ENCODE results near the gene C10orf90.

The C10orf90 gene

DNA sequence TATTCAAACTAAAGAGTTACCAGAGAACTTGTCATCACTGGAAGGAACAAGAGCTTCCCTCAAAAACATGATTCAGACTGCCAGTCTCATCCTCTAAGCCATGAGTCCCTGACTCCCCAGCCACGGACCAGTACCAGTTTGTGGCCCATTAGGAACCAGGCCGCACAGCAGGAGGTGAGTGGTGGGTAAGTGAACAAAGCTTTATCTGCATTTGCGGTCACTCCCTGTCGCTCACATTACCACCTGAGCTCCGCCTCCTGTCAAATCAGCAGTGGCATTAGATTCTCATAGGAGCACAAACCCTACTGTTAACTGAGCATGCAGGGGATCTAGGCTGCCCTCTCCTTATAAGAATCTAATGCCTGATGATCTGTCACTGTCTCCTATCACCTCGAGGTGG is 42.2 kb upstream of the C10orf90 start:
- TF ChIP-seq, protein P1, sequence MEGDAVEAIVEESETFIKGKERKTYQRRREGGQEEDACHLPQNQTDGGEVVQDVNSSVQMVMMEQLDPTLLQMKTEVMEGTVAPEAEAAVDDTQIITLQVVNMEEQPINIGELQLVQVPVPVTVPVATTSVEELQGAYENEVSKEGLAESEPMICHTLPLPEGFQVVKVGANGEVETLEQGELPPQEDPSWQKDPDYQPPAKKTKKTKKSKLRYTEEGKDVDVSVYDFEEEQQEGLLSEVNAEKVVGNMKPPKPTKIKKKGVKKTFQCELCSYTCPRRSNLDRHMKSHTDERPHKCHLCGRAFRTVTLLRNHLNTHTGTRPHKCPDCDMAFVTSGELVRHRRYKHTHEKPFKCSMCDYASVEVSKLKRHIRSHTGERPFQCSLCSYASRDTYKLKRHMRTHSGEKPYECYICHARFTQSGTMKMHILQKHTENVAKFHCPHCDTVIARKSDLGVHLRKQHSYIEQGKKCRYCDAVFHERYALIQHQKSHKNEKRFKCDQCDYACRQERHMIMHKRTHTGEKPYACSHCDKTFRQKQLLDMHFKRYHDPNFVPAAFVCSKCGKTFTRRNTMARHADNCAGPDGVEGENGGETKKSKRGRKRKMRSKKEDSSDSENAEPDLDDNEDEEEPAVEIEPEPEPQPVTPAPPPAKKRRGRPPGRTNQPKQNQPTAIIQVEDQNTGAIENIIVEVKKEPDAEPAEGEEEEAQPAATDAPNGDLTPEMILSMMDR (conservative IDR thresholded peaks at IDR 0.05; ENCODE audit: low read length) = no peak

DNA sequence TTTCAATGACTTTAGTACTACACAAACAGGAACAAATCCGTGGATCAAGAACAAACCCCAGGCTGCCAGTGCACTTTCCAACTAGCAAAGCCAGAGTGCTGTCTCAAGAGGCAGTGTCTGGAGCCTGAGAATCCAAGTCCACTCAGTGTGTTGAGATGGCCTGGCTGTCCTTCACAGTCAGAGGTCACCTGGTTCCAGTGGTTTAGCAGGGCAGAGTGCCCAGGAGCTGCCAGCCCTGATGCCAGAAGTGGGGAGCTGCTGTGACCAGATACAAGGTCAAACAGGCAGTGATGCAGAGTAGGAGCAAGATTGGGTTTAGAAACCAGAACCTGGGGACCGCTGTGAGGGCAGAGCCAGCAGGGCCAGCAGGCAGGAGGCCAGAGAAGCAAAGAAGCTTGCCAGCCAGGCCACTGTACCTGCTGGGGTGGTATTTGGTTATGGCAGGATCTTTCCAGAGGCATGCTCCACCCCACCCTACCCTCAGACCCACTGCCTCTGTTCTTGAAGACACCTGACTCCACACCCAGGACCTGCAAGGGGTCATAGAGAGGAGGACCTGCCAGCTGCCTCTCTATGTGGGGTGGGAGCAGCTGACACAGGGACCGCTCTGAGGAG is 35.6 kb upstream of the C10orf90 start:
- H3K9me2 ChIP-seq (replicated peaks; ENCODE audit: low read depth, low read length) = no peaks in the 10 kb centered on the region
- H3K4me2 ChIP-seq (ENCODE audit: low read depth, low read length, poor library complexity, severe bottlenecking) = no peak overlapping the region
- no peaks in the 10 kb centered on the region for H3K4me1 ChIP-seq (ENCODE audit: insufficient read depth, low read length, poor library complexity, severe bottlenecking)
- H3K79me2 ChIP-seq (ENCODE audit: insufficient read depth, low read length) = no peaks in the 10 kb centered on the region
- no peak for TF ChIP-seq EZH2phosphoT487 (IDR thresholded peaks at IDR 0.05; ENCODE audit: borderline replicate concordance)
- TF ChIP-seq, protein P1 (conservative IDR thresholded peaks at IDR 0.05; ENCODE audit: low read length) = no peak
- H2AFZ ChIP-seq (ENCODE audit: low read length) = no peak overlapping the region
- no peaks in the 10 kb centered on the region; the same call in 1 of the 2 replicates for H3K9me3 ChIP-seq (ENCODE audit: insufficient read depth, low read depth, low read length)
- H3F3A ChIP-seq (ENCODE audit: low read depth) = no peaks in the 10 kb centered on the region
- H3K36me3 ChIP-seq (ENCODE audit: insufficient read depth, low read length) = no peaks in the 10 kb centered on the region
- no peak overlapping the region for H3K9ac ChIP-seq (ENCODE audit: low read depth, low read length, poor library complexity, severe bottlenecking)
- H3K27me3 ChIP-seq (ENCODE audit: insufficient read depth, low read length, poor library complexity, severe bottlenecking) = no peaks in the 10 kb centered on the region
- no peaks in the 10 kb centered on the region for H4K20me1 ChIP-seq (ENCODE audit: insufficient read depth, low read length, poor library complexity, severe bottlenecking)
- H3K4me3 ChIP-seq (ENCODE audit: low read length, poor library complexity, severe bottlenecking) = no peak overlapping the region

More for the DNA sequence above, 42.2 kb upstream of the C10orf90 start:
- H3K9ac ChIP-seq (ENCODE audit: low read depth, low read length, poor library complexity, severe bottlenecking) = no peak overlapping the region
- no peaks in the 10 kb centered on the region for H3F3A ChIP-seq (ENCODE audit: low read depth)
- no peaks in the 10 kb centered on the region for H3K27me3 ChIP-seq (ENCODE audit: insufficient read depth, low read length, poor library complexity, severe bottlenecking)
- no peak overlapping the region for H3K4me2 ChIP-seq (ENCODE audit: low read depth, low read length, poor library complexity, severe bottlenecking)
- no peaks in the 10 kb centered on the region for H3K9me2 ChIP-seq (replicated peaks; ENCODE audit: low read depth, low read length)
- no peaks in the 10 kb centered on the region for H4K20me1 ChIP-seq (ENCODE audit: insufficient read depth, low read length, poor library complexity, severe bottlenecking)
- no peaks in the 10 kb centered on the region for H3K4me1 ChIP-seq (ENCODE audit: insufficient read depth, low read length, poor library complexity, severe bottlenecking)
- no peak overlapping the region for H3K4me3 ChIP-seq (ENCODE audit: low read length, poor library complexity, severe bottlenecking)
- no peaks in the 10 kb centered on the region for H3K36me3 ChIP-seq (ENCODE audit: insufficient read depth, low read length)
- no peaks in the 10 kb centered on the region for H3K79me2 ChIP-seq (ENCODE audit: insufficient read depth, low read length)
- no peaks in the 10 kb centered on the region; the same call in 1 of the 2 replicates for H3K9me3 ChIP-seq (ENCODE audit: insufficient read depth, low read depth, low read length)
- no peak overlapping the region for H2AFZ ChIP-seq (ENCODE audit: low read length)

DNA sequence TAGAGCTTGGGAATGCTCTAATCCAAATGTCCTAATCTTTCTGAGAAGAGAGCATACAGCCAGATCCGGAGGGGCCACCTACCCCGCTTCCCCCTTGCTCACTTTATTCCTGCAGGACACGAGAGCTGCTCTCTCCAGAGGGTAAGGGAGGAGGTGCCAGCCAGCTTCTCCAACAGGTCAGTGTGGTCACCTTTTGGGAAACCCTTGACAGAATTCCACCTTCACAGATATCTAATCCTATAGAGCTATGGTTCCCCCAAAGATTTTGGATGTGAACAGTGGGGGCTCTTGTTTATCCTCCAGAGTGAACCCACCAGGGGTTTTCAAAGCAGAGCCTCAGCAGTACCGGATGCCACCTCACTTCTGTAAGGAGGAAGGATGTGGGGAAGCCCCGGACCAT is 34.6 kb upstream of the C10orf90 start:
- Histone ChIP-seq H3K36me3 (ENCODE audit: insufficient read depth, low read length) (no peaks in the 10 kb centered on the region), H3K27me3 (ENCODE audit: insufficient read depth, low read length, poor library complexity, severe bottlenecking) (no peaks in the 10 kb centered on the region), H2AFZ (ENCODE audit: low read length) (no peak overlapping the region), H3K9me3 (ENCODE audit: insufficient read depth, low read depth, low read length) (no peaks in the 10 kb centered on the region; the same call in 1 of the 2 replicates), H3K4me3 (ENCODE audit: low read length, poor library complexity, severe bottlenecking) (no peak overlapping the region), H3K9ac (ENCODE audit: low read depth, low read length, poor library complexity, severe bottlenecking) (no peak overlapping the region), H3K79me2 (ENCODE audit: insufficient read depth, low read length) (no peaks in the 10 kb centered on the region), H3K4me1 (ENCODE audit: insufficient read depth, low read length, poor library complexity, severe bottlenecking) (no peaks in the 10 kb centered on the region), H3F3A (ENCODE audit: low read depth) (no peaks in the 10 kb centered on the region), H3K9me2 (replicated peaks; ENCODE audit: low read depth, low read length) (no peaks in the 10 kb centered on the region), H4K20me1 (ENCODE audit: insufficient read depth, low read length, poor library complexity, severe bottlenecking) (no peaks in the 10 kb centered on the region), H3K4me2 (ENCODE audit: low read depth, low read length, poor library complexity, severe bottlenecking) (no peak overlapping the region)
- TF ChIP-seq, protein P1 (conservative IDR thresholded peaks at IDR 0.05; ENCODE audit: low read length) = no peak
- no peak for TF ChIP-seq EZH2phosphoT487 (IDR thresholded peaks at IDR 0.05; ENCODE audit: borderline replicate concordance)
